Neural cell (in vitro differentiated cells): Measurements from ENCODE around the gene SHLD2.
"Not testable (repeated sequence)": the region's sequence is repeated elsewhere in the genome, so short reads cannot be mapped to it uniquely, and the experiment has no call there.

Experiments
- EP300 ChIP-seq: fragments of 450-650 bp; conservative IDR thresholded peaks from 2 replicates; pipeline ENCODE4 v1.6.1; 2014; ENCODE audit warnings: antibody characterized with exemption, mild to moderate bottlenecking, moderate library complexity; ENCODE audit not compliant: poor library complexity, severe bottlenecking
- MXI1 ChIP-seq: fragments of 450-650 bp; conservative IDR thresholded peaks from 2 replicates; pipeline ENCODE4 v1.6.1; 2014; ENCODE audit warnings: antibody characterized with exemption, mild to moderate bottlenecking; ENCODE audit not compliant: poor library complexity, severe bottlenecking
- POLR2AphosphoS5 ChIP-seq: IDR thresholded peaks from 2 replicates; pipeline ENCODE4 v1.6.1; 2012
- RAD21 ChIP-seq: fragments of 450-650 bp; conservative IDR thresholded peaks from 2 replicates; pipeline ENCODE4 v1.6.1; 2014; ENCODE audit warnings: antibody characterized with exemption, mild to moderate bottlenecking, moderate library complexity
- SMC3 ChIP-seq: fragments of 450-650 bp; conservative IDR thresholded peaks from 2 replicates; pipeline ENCODE4 v1.6.1; 2014; ENCODE audit warnings: antibody characterized with exemption, mild to moderate bottlenecking, moderate library complexity; ENCODE audit not compliant: poor library complexity
- TAF1 ChIP-seq: IDR thresholded peaks from 2 replicates; pipeline ENCODE4 v1.6.1; 2012; ENCODE audit warnings: low read depth
- TF ChIP-seq, protein P1 (sequence below): fragments of 450-650 bp; IDR thresholded peaks from 2 replicates; pipeline ENCODE4 v1.5.1; 2014; ENCODE audit warnings: antibody characterized with exemption, mild to moderate bottlenecking, moderate library complexity; ENCODE audit not compliant: poor library complexity, severe bottlenecking

DNA sequence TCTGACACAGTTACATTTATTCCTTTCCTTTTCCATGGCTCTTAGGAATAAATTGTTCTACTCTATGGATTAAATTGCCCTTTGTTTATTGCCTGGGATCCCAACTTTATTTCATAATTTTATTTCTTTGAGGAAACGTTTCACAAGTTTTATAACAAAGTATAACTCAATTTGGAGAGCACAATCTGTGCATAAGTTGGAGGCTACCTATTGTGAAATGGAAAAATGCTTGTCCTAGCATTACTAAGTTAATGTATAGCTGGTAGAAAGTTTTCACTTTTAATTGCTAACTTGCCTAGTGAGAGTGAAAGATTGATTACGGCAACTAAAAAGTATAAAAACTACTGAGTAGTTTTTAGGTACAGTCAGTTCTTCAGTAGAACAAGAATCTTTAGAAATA is 32.0 kb downstream of the SHLD2 start:
- not testable (repeated sequence) for TF ChIP-seq POLR2AphosphoS5, RAD21, MXI1, EP300, TAF1, SMC3
- TF ChIP-seq, protein P1, sequence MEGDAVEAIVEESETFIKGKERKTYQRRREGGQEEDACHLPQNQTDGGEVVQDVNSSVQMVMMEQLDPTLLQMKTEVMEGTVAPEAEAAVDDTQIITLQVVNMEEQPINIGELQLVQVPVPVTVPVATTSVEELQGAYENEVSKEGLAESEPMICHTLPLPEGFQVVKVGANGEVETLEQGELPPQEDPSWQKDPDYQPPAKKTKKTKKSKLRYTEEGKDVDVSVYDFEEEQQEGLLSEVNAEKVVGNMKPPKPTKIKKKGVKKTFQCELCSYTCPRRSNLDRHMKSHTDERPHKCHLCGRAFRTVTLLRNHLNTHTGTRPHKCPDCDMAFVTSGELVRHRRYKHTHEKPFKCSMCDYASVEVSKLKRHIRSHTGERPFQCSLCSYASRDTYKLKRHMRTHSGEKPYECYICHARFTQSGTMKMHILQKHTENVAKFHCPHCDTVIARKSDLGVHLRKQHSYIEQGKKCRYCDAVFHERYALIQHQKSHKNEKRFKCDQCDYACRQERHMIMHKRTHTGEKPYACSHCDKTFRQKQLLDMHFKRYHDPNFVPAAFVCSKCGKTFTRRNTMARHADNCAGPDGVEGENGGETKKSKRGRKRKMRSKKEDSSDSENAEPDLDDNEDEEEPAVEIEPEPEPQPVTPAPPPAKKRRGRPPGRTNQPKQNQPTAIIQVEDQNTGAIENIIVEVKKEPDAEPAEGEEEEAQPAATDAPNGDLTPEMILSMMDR = not testable (repeated sequence)
